ENCODE results near the gene C20orf144.

Gene C20orf144

DNA sequence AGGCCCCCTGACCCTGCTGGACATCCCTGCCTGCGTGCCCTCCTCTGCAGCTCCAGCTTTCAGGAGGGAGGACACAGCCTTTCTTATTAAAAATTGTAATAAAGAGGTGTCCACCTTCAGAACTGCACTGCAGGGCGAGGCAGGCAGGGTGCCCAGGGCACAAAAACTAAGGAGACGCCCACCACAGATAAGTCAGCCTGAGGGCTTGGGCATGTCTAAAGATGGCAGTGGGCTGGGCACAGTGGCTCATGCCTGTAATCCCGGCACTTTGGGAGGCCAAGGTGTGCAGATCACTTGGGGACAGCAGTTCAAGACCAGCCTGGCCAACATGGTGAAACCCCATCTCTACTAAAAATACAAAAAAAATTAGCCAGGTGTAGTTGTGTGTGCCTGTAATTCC, 7.0 kb upstream of the C20orf144 start:
- Histone ChIP-seq H3K9ac (ENCODE audit: low read length) (no peak overlapping the region), H3K4me1 (ENCODE audit: low read length) (peaks cover 3% of the 10 kb centered on the region; the same call in 1 of the 2 replicates), H3K27me3 (replicated peaks; ENCODE audit: insufficient read depth, low read length) (no peaks in the 10 kb centered on the region), H3K36me3 (replicated peaks; ENCODE audit: insufficient read depth, low read length) (no peaks in the 10 kb centered on the region), H3K9me3 (replicated peaks; ENCODE audit: insufficient read depth, low read length) (no peaks in the 10 kb centered on the region), H3K79me2 (ENCODE audit: low read length) (no peaks in the 10 kb centered on the region), H4K20me1 (ENCODE audit: insufficient read depth, low read length) (no peaks in the 10 kb centered on the region), H2AFZ (ENCODE audit: low read length) (no peak overlapping the region), H3K4me2 (ENCODE audit: low read depth, low read length) (no peak overlapping the region), H3K27ac (ENCODE audit: low read length) (no peak overlapping the region), H3K4me3 (ENCODE audit: low read length) (no peak overlapping the region), H3F3A (ENCODE audit: insufficient read depth, low read length) (no peaks in the 10 kb centered on the region; the same call in 1 of the 2 replicates), H3K9me2 (replicated peaks; ENCODE audit: insufficient read depth, low read length) (no peaks in the 10 kb centered on the region)
- TF ChIP-seq EZH2phosphoT487 (IDR thresholded peaks at IDR 0.05; ENCODE audit: low read length) = no peak
- TF ChIP-seq EZH2 (optimal IDR thresholded peaks at IDR 0.05; ENCODE audit: low read depth, low read length) = no peak
- TF ChIP-seq, protein P1, sequence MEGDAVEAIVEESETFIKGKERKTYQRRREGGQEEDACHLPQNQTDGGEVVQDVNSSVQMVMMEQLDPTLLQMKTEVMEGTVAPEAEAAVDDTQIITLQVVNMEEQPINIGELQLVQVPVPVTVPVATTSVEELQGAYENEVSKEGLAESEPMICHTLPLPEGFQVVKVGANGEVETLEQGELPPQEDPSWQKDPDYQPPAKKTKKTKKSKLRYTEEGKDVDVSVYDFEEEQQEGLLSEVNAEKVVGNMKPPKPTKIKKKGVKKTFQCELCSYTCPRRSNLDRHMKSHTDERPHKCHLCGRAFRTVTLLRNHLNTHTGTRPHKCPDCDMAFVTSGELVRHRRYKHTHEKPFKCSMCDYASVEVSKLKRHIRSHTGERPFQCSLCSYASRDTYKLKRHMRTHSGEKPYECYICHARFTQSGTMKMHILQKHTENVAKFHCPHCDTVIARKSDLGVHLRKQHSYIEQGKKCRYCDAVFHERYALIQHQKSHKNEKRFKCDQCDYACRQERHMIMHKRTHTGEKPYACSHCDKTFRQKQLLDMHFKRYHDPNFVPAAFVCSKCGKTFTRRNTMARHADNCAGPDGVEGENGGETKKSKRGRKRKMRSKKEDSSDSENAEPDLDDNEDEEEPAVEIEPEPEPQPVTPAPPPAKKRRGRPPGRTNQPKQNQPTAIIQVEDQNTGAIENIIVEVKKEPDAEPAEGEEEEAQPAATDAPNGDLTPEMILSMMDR (IDR thresholded peaks at IDR 0.05; ENCODE audit: low read length) = no peak
- DNase-seq = no peak

- Histone ChIP-seq H3K79me2 (ENCODE audit: low read length) (no peaks in the 10 kb centered on the region), H3K4me2 (ENCODE audit: low read depth, low read length) (no peak overlapping the region), H3F3A (ENCODE audit: insufficient read depth, low read length) (no peaks in the 10 kb centered on the region; the same call in 1 of the 2 replicates), H3K4me1 (ENCODE audit: low read length) (peaks cover 3% of the 10 kb centered on the region; the same call in 1 of the 2 replicates), H2AFZ (ENCODE audit: low read length) (no peak overlapping the region), H3K9ac (ENCODE audit: low read length) (no peak overlapping the region), H3K9me2 (replicated peaks; ENCODE audit: insufficient read depth, low read length) (no peaks in the 10 kb centered on the region), H3K36me3 (replicated peaks; ENCODE audit: insufficient read depth, low read length) (no peaks in the 10 kb centered on the region), H3K27ac (ENCODE audit: low read length) (no peak overlapping the region), H3K27me3 (replicated peaks; ENCODE audit: insufficient read depth, low read length) (no peaks in the 10 kb centered on the region), H3K4me3 (ENCODE audit: low read length) (no peak overlapping the region), H4K20me1 (ENCODE audit: insufficient read depth, low read length) (no peaks in the 10 kb centered on the region), H3K9me3 (replicated peaks; ENCODE audit: insufficient read depth, low read length) (no peaks in the 10 kb centered on the region)
- DNase-seq = no peak
- TF ChIP-seq EZH2 (optimal IDR thresholded peaks at IDR 0.05; ENCODE audit: low read depth, low read length) (no peak), EZH2phosphoT487 (IDR thresholded peaks at IDR 0.05; ENCODE audit: low read length) (no peak)
- TF ChIP-seq, protein P1 (IDR thresholded peaks at IDR 0.05; ENCODE audit: low read length) = no peak
Measured at GRCh38 chr20:33656010-33656782, 5.9 kb upstream of the C20orf144 start.

- no peaks in the 10 kb centered on the region; the same call in 1 of the 2 replicates for H3F3A ChIP-seq (ENCODE audit: insufficient read depth, low read length)
- H3K4me1 ChIP-seq (ENCODE audit: low read length) = peaks cover 3% of the 10 kb centered on the region; the same call in 1 of the 2 replicates
- TF ChIP-seq EZH2phosphoT487 (IDR thresholded peaks at IDR 0.05; ENCODE audit: low read length) (no peak), EZH2 (optimal IDR thresholded peaks at IDR 0.05; ENCODE audit: low read depth, low read length) (no peak)
- TF ChIP-seq, protein P1 (IDR thresholded peaks at IDR 0.05; ENCODE audit: low read length) = no peak
- H3K9ac ChIP-seq (ENCODE audit: low read length) = no peak overlapping the region
- H3K4me2 ChIP-seq (ENCODE audit: low read depth, low read length) = no peak overlapping the region
- H2AFZ ChIP-seq (ENCODE audit: low read length) = no peak overlapping the region
- no peaks in the 10 kb centered on the region for H4K20me1 ChIP-seq (ENCODE audit: insufficient read depth, low read length)
- no peak for DNase-seq
- H3K9me3 ChIP-seq (replicated peaks; ENCODE audit: insufficient read depth, low read length) = no peaks in the 10 kb centered on the region
- H3K9me2 ChIP-seq (replicated peaks; ENCODE audit: insufficient read depth, low read length) = no peaks in the 10 kb centered on the region
- no peak overlapping the region for H3K27ac ChIP-seq (ENCODE audit: low read length)
- no peaks in the 10 kb centered on the region for H3K36me3 ChIP-seq (replicated peaks; ENCODE audit: insufficient read depth, low read length)
- no peaks in the 10 kb centered on the region for H3K79me2 ChIP-seq (ENCODE audit: low read length)
- no peak overlapping the region for H3K4me3 ChIP-seq (ENCODE audit: low read length)
- H3K27me3 ChIP-seq (replicated peaks; ENCODE audit: insufficient read depth, low read length) = no peaks in the 10 kb centered on the region
Measured at GRCh38 chr20:33656783-33657703, 5.1 kb upstream of the C20orf144 start.
